Stimulated activated CD8-positive, alpha-beta memory T cell treated with anti-CD3 and anti-CD28 coated beads, Interleukin-2, amount 100 ng/mL, for 48 hours (primary cell): ENCODE results near the gene SIX1.

Experiments used
- DNase-seq, 2 donors: peaks; one replicate each; pipeline ENCODE4 v3.0.0-alpha.2; 2020; ENCODE audit warnings: low read depth in 2 of 2

The SIX1 gene

GRCh38 chr14:60648934-60649874 is at the start of gene SIX1:
Gene SIX1, minus strand, starts transcription at chr14:60649477. Its CDS starts 288 bp downstream, at chr14:60649189.
- no peak for DNase-seq

GRCh38 chr14:60695327-60695726 is 46.0 kb upstream of the SIX1 start:
- no peak for DNase-seq

- no peak for DNase-seq
Measured at GRCh38 chr14:60691383-60692113, 42.3 kb upstream of the SIX1 start.

GRCh38 chr14:60686865-60687264 is 37.6 kb upstream of the SIX1 start:
- no peak for DNase-seq

GRCh38 chr14:60684203-60684602 is 34.9 kb upstream of the SIX1 start:
- no peak for DNase-seq

- DNase-seq = no peak
Measured at GRCh38 chr14:60681271-60681670, 32.0 kb upstream of the SIX1 start.

- DNase-seq = no peak
Measured at GRCh38 chr14:60680511-60680910, 31.2 kb upstream of the SIX1 start.

- no peak for DNase-seq
Measured at GRCh38 chr14:60679566-60680258, 30.4 kb upstream of the SIX1 start.

GRCh38 chr14:60677701-60678100 is 28.4 kb upstream of the SIX1 start:
- DNase-seq = no peak

GRCh38 chr14:60670989-60671388 is 21.7 kb upstream of the SIX1 start:
- no peak for DNase-seq

- no peak for DNase-seq
Measured at GRCh38 chr14:60668431-60669112, 19.3 kb upstream of the SIX1 start.

- no peak for DNase-seq
Measured at GRCh38 chr14:60665177-60665550, 15.9 kb upstream of the SIX1 start.

- DNase-seq = no peak
Measured at GRCh38 chr14:60662982-60663381, 13.7 kb upstream of the SIX1 start.

- DNase-seq = no peak
Measured at GRCh38 chr14:60661721-60662120, 12.4 kb upstream of the SIX1 start.

GRCh38 chr14:60658909-60659585 is 9.8 kb upstream of the SIX1 start:
- no peak for DNase-seq

- DNase-seq = no peak
Measured at GRCh38 chr14:60658211-60658690, 9.0 kb upstream of the SIX1 start.

- no peak for DNase-seq
Measured at GRCh38 chr14:60657456-60658210, 8.4 kb upstream of the SIX1 start.

GRCh38 chr14:60656686-60657455 is 7.6 kb upstream of the SIX1 start:
- DNase-seq = no peak

- DNase-seq = no peak
Measured at GRCh38 chr14:60655898-60656685, 6.8 kb upstream of the SIX1 start.
